GM23338 (cell line): ENCODE data around the gene RIT2.

Experiments
- CREB1 ChIP-seq: fragments of 250-450 bp; sonication (Bioruptor Pico); IDR thresholded peaks from 2 replicates; pipeline ENCODE4 v1.5.0; 2020; ENCODE audit warnings: low read depth, mild to moderate bottlenecking, moderate library complexity
- EZH2 ChIP-seq: fragments of 200-600 bp; sonication (generic); IDR thresholded peaks from one replicate; pipeline ENCODE4 v1.8.0; 2017; ENCODE audit warnings: antibody characterized with exemption, mild to moderate bottlenecking, low read depth; ENCODE audit not compliant: unreplicated experiment
- JUNB ChIP-seq: IDR thresholded peaks from one replicate; pipeline ENCODE4 v1.6.1; 2016; ENCODE audit warnings: antibody characterized with exemption; ENCODE audit not compliant: unreplicated experiment
- POLR2AphosphoS5 ChIP-seq: IDR thresholded peaks from 2 replicates; pipeline ENCODE4 v1.6.1; 2016; ENCODE audit warnings: antibody characterized with exemption, low read depth
- ZNF114 ChIP-seq: fragments of 250-450 bp; sonication (Bioruptor Pico); IDR thresholded peaks from 2 replicates; pipeline ENCODE4 v1.5.0; 2020; ENCODE audit warnings: mild to moderate bottlenecking, moderate library complexity
- ZNF331 ChIP-seq: fragments of 250-450 bp; sonication (Bioruptor Pico); IDR thresholded peaks from 2 replicates; pipeline ENCODE4 v1.5.0; 2020; ENCODE audit warnings: low read depth, mild to moderate bottlenecking, moderate library complexity
- TF ChIP-seq, protein P1 (sequence below), 2 experiments: fragments of 200-600 bp in 1 of 2; sonication (generic) in 1 of 2; conservative IDR thresholded peaks; 2 replicates each; pipeline versions ENCODE4 v1.5.1 to v1.6.1; 2016 to 2017; ENCODE audit warnings: antibody characterized with exemption in 2 of 2, low read depth in 2 of 2, mild to moderate bottlenecking in 2 of 2, moderate library complexity in 1 of 2
- TF ChIP-seq, protein P2 (sequence below): IDR thresholded peaks from one replicate; pipeline ENCODE4 v1.6.1; 2018; ENCODE audit warnings: antibody characterized with exemption; ENCODE audit not compliant: unreplicated experiment

DNA sequence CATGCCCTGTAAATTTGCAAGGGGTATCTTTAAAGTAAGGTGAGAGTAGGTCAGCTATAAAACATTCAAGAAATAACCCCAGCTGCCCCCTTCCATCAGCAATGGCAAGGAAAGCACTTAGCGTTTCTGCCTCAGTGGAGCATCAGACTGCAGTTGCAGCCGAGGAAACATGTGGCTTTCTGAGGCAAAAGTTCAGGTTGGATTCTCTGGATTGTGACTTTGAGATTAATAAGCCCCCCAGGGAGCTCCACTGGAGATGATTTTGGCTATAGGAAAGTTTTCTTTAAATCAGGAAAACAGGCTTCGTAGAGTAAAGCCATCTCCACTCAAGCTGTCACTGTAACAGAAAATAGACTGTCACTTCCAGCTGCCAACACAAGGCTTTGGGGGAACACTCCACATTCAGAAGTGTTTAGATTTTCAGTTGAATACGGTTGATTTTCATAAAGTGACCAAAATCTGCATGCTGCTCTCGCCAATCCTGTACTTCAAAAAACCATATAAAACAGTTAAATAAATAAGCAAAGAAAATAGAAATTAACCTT lies 15.3 kb upstream of the RIT2 start:
- TF ChIP-seq, protein P1, sequence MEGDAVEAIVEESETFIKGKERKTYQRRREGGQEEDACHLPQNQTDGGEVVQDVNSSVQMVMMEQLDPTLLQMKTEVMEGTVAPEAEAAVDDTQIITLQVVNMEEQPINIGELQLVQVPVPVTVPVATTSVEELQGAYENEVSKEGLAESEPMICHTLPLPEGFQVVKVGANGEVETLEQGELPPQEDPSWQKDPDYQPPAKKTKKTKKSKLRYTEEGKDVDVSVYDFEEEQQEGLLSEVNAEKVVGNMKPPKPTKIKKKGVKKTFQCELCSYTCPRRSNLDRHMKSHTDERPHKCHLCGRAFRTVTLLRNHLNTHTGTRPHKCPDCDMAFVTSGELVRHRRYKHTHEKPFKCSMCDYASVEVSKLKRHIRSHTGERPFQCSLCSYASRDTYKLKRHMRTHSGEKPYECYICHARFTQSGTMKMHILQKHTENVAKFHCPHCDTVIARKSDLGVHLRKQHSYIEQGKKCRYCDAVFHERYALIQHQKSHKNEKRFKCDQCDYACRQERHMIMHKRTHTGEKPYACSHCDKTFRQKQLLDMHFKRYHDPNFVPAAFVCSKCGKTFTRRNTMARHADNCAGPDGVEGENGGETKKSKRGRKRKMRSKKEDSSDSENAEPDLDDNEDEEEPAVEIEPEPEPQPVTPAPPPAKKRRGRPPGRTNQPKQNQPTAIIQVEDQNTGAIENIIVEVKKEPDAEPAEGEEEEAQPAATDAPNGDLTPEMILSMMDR (conservative IDR thresholded peaks at IDR 0.05; ENCODE audit: low read depth in 2 of 2) = no peak
- TF ChIP-seq POLR2AphosphoS5 (no peak), ZNF331 (CRISPR knock-in tag) (no peak), EZH2 (no peak), ZNF114 (CRISPR knock-in tag) (no peak), CREB1 (CRISPR knock-in tag) (no peak), JUNB (no peak)
- TF ChIP-seq, protein P2, sequence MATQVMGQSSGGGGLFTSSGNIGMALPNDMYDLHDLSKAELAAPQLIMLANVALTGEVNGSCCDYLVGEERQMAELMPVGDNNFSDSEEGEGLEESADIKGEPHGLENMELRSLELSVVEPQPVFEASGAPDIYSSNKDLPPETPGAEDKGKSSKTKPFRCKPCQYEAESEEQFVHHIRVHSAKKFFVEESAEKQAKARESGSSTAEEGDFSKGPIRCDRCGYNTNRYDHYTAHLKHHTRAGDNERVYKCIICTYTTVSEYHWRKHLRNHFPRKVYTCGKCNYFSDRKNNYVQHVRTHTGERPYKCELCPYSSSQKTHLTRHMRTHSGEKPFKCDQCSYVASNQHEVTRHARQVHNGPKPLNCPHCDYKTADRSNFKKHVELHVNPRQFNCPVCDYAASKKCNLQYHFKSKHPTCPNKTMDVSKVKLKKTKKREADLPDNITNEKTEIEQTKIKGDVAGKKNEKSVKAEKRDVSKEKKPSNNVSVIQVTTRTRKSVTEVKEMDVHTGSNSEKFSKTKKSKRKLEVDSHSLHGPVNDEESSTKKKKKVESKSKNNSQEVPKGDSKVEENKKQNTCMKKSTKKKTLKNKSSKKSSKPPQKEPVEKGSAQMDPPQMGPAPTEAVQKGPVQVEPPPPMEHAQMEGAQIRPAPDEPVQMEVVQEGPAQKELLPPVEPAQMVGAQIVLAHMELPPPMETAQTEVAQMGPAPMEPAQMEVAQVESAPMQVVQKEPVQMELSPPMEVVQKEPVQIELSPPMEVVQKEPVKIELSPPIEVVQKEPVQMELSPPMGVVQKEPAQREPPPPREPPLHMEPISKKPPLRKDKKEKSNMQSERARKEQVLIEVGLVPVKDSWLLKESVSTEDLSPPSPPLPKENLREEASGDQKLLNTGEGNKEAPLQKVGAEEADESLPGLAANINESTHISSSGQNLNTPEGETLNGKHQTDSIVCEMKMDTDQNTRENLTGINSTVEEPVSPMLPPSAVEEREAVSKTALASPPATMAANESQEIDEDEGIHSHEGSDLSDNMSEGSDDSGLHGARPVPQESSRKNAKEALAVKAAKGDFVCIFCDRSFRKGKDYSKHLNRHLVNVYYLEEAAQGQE = no peak
